ENCODE measurements around the gene REL. TPM values are rescaled to one million over a fixed set of nuclear protein-coding genes. Genes with fewer than 3 reads are reported as not detected.

REL gene
- total RNA-seq, 1 experiment from 2014 or later, result 10.0 TPM

GRCh38 chr2:60873381-60873780 is 8.0 kb upstream of the REL start:
- Histone ChIP-seq H3K9me3 (ENCODE audit: control insufficient read depth, insufficient read depth, low read depth, low read length) (no peaks in the 10 kb centered on the region), H3K27ac (ENCODE audit: low read length) (no peak overlapping the region), H3K36me3 (ENCODE audit: control insufficient read depth, insufficient read depth, low read length) (no peaks in the 10 kb centered on the region), H3K27me3 (ENCODE audit: control insufficient read depth, insufficient read depth, low read length) (no peaks in the 10 kb centered on the region), H3K4me1 (ENCODE audit: control insufficient read depth, insufficient read depth, low read length) (no peaks in the 10 kb centered on the region), H3K4me3 (ENCODE audit: low read depth in 2 of 2, low read length in 2 of 2) (no peak overlapping the region)
- DNase-seq (ENCODE audit: low read depth, low spot score), result no peak
- BruUV-seq (replicated peaks), result no TSS peak
- CTCF ChIA-PET, result no interaction called here
- no peak for ATAC-seq
- TF ChIP-seq CTCF (IDR thresholded peaks at IDR 0.05), result no peak
- no peak for TF ChIP-seq POLR2AphosphoS5 (IDR thresholded peaks at IDR 0.05; ENCODE audit: low read depth, low read length)
- no peak for TF ChIP-seq REST (IDR thresholded peaks at IDR 0.05; ENCODE audit: insufficient read depth in 1 of 2, low read depth in 2 of 2, low read length in 1 of 2)
- TF ChIP-seq SIN3A (IDR thresholded peaks at IDR 0.05; ENCODE audit: borderline replicate concordance, insufficient read depth, low read depth, low read length), result no peak
- intact Hi-C loops (cut with micrococcal nuclease; ENCODE audit: unreplicated experiment) (no loop called here), in situ Hi-C loops (cut with HindIII; ENCODE audit: low pct_unique_long_range_greater_than_20kb, low sequenced_read_pairs) (no loop called here)
- POLR2A ChIA-PET, result interaction anchor here (0.6 kb wide), 1 partner anchor 109 kb away, joined by 3 read pairs; no protein-coding TSS in a partner anchor

GRCh38 chr2:60875520-60875919 is 5.9 kb upstream of the REL start:
- no TSS peak for BruUV-seq (replicated peaks)
- Histone ChIP-seq H3K27me3 (ENCODE audit: control insufficient read depth, insufficient read depth, low read length) (no peaks in the 10 kb centered on the region), H3K36me3 (ENCODE audit: control insufficient read depth, insufficient read depth, low read length) (no peaks in the 10 kb centered on the region), H3K4me3 (ENCODE audit: low read depth in 2 of 2, low read length in 2 of 2) (no peak overlapping the region), H3K9me3 (ENCODE audit: control insufficient read depth, insufficient read depth, low read depth, low read length) (no peaks in the 10 kb centered on the region), H3K27ac (ENCODE audit: low read length) (no peak overlapping the region), H3K4me1 (ENCODE audit: control insufficient read depth, insufficient read depth, low read length) (peaks cover 4% of the 10 kb centered on the region; the same call in 1 of the 2 replicates)
- ATAC-seq, result no peak
- CTCF ChIA-PET, result no interaction called here
- POLR2A ChIA-PET, result no interaction called here
- DNase-seq (ENCODE audit: low read depth, low spot score), result no peak
- in situ Hi-C loops (cut with HindIII; ENCODE audit: low pct_unique_long_range_greater_than_20kb, low sequenced_read_pairs) (no loop called here), intact Hi-C loops (cut with micrococcal nuclease; ENCODE audit: unreplicated experiment) (no loop called here)
- TF ChIP-seq SIN3A (IDR thresholded peaks at IDR 0.05; ENCODE audit: borderline replicate concordance, insufficient read depth, low read depth, low read length) (no peak), POLR2AphosphoS5 (IDR thresholded peaks at IDR 0.05; ENCODE audit: low read depth, low read length) (no peak), REST (IDR thresholded peaks at IDR 0.05; ENCODE audit: insufficient read depth in 1 of 2, low read depth in 2 of 2, low read length in 1 of 2) (no peak), TCF7L2 (IDR thresholded peaks at IDR 0.05; ENCODE audit: low read depth, low read length) (no peak), CTCF (IDR thresholded peaks at IDR 0.05) (no peak)
